Measurements from ENCODE around the gene NEBL.

- TF ChIP-seq CTCF (tag by site-specific recombination; IDR thresholded peaks at IDR 0.05) (no peak), TCF7L2 (IDR thresholded peaks at IDR 0.05; ENCODE audit: borderline replicate concordance, low read depth, low read length) (no peak), ZSCAN4 (tag by site-specific recombination; IDR thresholded peaks at IDR 0.05) (no peak), YY1 (tag by site-specific recombination; IDR thresholded peaks at IDR 0.05) (no peak), BCL6B (tag by site-specific recombination; IDR thresholded peaks at IDR 0.05) (no peak), ZNF560 (tag by site-specific recombination; IDR thresholded peaks at IDR 0.05; ENCODE audit: borderline replicate concordance) (no peak), ZNF274 (IDR thresholded peaks at IDR 0.05; ENCODE audit: low read length) (no peak), ZNF274 (tag by site-specific recombination; IDR thresholded peaks at IDR 0.05; ENCODE audit: borderline replicate concordance) (no peak)
Observed at GRCh38 chr10:20877986-20878983, 18.8 kb downstream of the NEBL start.

All from HEK293 (cell line).